Ovary (tissue), 9 donors: ENCODE results near the gene FCRL6. TPM values are rescaled to one million over a fixed set of nuclear protein-coding genes. Genes with fewer than 3 reads are reported as not detected.

Source experiments
- DNase-seq, 5 donors: peaks; one replicate each; pipeline ENCODE4 v3.0.0-alpha.2; 2019 to 2020
- H3K27ac ChIP-seq, 2 donors: fragments of 200-600 bp; one replicate each; pipeline versions ENCODE4 v1.5.1 to v1.8.0; 2019 to 2022
- H3K27me3 ChIP-seq: fragments of 200-600 bp; one replicate; pipeline ENCODE4 v1.8.0; 2022
- H3K36me3 ChIP-seq: fragments of 200-600 bp; sonication (generic); one replicate; pipeline ENCODE4 v1.5.1; 2019
- H3K4me1 ChIP-seq: one replicate; pipeline ENCODE4 v1.8.1; 2013; ENCODE audit warnings: mild to moderate bottlenecking, moderate library complexity; ENCODE audit not compliant: insufficient read depth
- H3K4me3 ChIP-seq: fragments of 200-600 bp; sonication (generic); one replicate; pipeline ENCODE4 v1.5.1; 2017
- H3K9me3 ChIP-seq, 2 donors: fragments of 200-600 bp in 1 of 2; sonication (generic) in 1 of 2; one replicate each; pipeline versions ENCODE4 v1.5.1 to v1.8.1; 2013 to 2019; ENCODE audit warnings: mild to moderate bottlenecking in 1 of 2, moderate library complexity in 1 of 2
- EP300 ChIP-seq: sonication (generic); formaldehyde crosslinking; IDR thresholded peaks from one replicate; pipeline ENCODE4 v1.6.1; 2017; ENCODE audit warnings: antibody characterized with exemption
- POLR2A ChIP-seq: fragments of 450-650 bp; IDR thresholded peaks from one replicate; pipeline ENCODE4 v1.6.1; 2017; ENCODE audit warnings: antibody characterized with exemption, mild to moderate bottlenecking, moderate library complexity
- whole genome bisulfite sequencing, 3 donors: extraction: QIAGEN DNeasy Blood & Tissue Kit in 1 of 3; methylation state at CpG; one replicate each; pipeline versions ENCODE4 v1.1.5 to v1.1.7; 2013 to 2017; 5-methylcytosine and 5-hydroxymethylcytosine counted together
- intact Hi-C, 4 donors: fragments of 100-400 bp; cut with DNase I; formaldehyde crosslinking; loops; one replicate each; pipeline versions ENCODE4 v1.11.0 to v1.15.1; 2022 to 2023
- polyA plus RNA-seq, 2 donors: library from polyadenylated mRNA; stranded (reverse); fragments of 200-250 nt in 1 of 2; fragments of 350-450 nt in 1 of 2; fragmentation: Illumina TruSeq in 1 of 2; extraction: RNeasy Lipid Tissue Mini Kit (QIAGEN cat#74804) in 1 of 2; gene quantifications; one replicate each; pipeline ENCODE4 v1.2.3, GENCODE V29; 2013 to 2014
- total RNA-seq, 7 donors: library from RNA; depleted of rRNA in 2 of 7; stranded (reverse); fragments of >200 nt in 2 of 7; fragmentation: NEBNext Ultra II Directional in 3 of 7; extraction: Animal tissue kit (Norgen Biotek cat#: 25700) in 3 of 7; gene quantifications; one replicate each; pipeline versions ENCODE4 v1.1.0 to v1.2.4, GENCODE V29; 2016 to 2023
- TF ChIP-seq, protein P1 (sequence below), 3 donors: fragments of 450-650 bp in 2 of 3; fragments of 200-600 bp in 1 of 3; IDR thresholded peaks; one replicate each; pipeline versions ENCODE4 v1.5.1 to v1.8.0; 2016 to 2022; ENCODE audit warnings: antibody characterized with exemption in 3 of 3, mild to moderate bottlenecking in 1 of 3
- donor health status: DM: no; HTN: no; CAD: no; lungs with moderate emphysema.
- donor health status: DM: no; HTN: no; CAD: no.
- donor health status: Bipolar disorder and iron deficiency.
- donor health status: DM: yes; HTN: yes; CAD: no.
- donor health status: DM: no; HTN: no; CAD: no.
- donor health status: DM: yes; HTN: yes; CAD: no.

Gene FCRL6
- total and polyA plus RNA-seq, 9 donors: 0.08 to 2.3 (median 0.20) TPM; not detected in 2

DNA sequence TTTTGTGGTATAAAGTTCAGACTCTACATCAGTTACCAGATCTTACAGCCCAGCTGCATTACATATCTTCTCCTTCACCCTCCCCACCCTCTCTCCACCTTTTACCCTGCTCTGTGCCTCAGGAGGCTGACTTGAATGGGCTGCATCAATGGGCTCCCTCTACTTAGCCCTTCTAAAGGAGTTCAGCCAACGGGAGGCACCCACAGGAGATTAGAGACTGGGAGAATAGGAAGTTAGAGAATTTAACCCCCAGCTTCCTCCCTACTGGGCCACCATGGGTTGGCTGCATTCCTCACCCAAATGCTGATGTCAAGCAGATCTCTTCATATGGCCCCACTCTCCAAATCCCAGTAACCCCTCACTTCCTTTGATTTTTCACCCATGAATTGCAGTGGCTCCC, 38.5 kb upstream of the FCRL6 start:
- Histone ChIP-seq H3K9me3 (no peaks in the 10 kb centered on the region), H3K4me3 (no peak overlapping the region), H3K27me3 (no peaks in the 10 kb centered on the region), H3K4me1 (no peaks in the 10 kb centered on the region), H3K36me3 (no peaks in the 10 kb centered on the region), H3K27ac (no peak overlapping the region)
- WGBS, 3 donors: 3 to 13% (median 6%) methylated on average over 1 of the region's 1 CpG
- TF ChIP-seq POLR2A (no peak), EP300 (no peak)
- TF ChIP-seq, protein P1, sequence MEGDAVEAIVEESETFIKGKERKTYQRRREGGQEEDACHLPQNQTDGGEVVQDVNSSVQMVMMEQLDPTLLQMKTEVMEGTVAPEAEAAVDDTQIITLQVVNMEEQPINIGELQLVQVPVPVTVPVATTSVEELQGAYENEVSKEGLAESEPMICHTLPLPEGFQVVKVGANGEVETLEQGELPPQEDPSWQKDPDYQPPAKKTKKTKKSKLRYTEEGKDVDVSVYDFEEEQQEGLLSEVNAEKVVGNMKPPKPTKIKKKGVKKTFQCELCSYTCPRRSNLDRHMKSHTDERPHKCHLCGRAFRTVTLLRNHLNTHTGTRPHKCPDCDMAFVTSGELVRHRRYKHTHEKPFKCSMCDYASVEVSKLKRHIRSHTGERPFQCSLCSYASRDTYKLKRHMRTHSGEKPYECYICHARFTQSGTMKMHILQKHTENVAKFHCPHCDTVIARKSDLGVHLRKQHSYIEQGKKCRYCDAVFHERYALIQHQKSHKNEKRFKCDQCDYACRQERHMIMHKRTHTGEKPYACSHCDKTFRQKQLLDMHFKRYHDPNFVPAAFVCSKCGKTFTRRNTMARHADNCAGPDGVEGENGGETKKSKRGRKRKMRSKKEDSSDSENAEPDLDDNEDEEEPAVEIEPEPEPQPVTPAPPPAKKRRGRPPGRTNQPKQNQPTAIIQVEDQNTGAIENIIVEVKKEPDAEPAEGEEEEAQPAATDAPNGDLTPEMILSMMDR (IDR thresholded peaks at IDR 0.05): no peak
- intact Hi-C loops: no loop called here
- DNase-seq: no peak

DNA sequence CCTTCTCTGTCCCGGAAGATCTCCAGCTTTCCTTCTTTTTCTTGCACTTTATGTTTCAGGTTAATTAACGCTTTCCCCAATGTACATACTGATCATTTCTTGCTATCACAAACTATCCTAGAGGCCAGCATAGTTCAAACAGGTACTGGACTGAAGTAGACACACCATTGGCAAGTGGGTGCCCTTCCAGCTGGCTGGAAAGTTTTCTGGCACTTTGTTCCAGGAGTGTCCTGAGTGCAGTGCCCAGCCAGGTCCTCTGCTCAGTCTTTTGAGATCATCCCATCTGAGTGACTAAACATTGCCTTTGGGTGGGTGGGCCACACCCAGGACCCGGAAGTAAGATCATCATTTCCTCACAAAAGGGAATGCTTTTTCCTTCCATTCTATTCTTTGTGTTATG, 36.4 kb upstream of the FCRL6 start:
- no peaks in the 10 kb centered on the region for H3K9me3 ChIP-seq
- intact Hi-C loops: no loop called here
- no peak overlapping the region for H3K4me3 ChIP-seq
- TF ChIP-seq EP300: no peak
- H3K4me1 ChIP-seq: no peaks in the 10 kb centered on the region
- no peak overlapping the region for H3K27ac ChIP-seq
- whole genome bisulfite sequencing, 3 donors: 82 to 88% (median 82%) methylated on average over 3 of the region's 3 CpGs
- no peak for DNase-seq
- H3K27me3 ChIP-seq: no peaks in the 10 kb centered on the region
- H3K36me3 ChIP-seq: no peaks in the 10 kb centered on the region

DNA sequence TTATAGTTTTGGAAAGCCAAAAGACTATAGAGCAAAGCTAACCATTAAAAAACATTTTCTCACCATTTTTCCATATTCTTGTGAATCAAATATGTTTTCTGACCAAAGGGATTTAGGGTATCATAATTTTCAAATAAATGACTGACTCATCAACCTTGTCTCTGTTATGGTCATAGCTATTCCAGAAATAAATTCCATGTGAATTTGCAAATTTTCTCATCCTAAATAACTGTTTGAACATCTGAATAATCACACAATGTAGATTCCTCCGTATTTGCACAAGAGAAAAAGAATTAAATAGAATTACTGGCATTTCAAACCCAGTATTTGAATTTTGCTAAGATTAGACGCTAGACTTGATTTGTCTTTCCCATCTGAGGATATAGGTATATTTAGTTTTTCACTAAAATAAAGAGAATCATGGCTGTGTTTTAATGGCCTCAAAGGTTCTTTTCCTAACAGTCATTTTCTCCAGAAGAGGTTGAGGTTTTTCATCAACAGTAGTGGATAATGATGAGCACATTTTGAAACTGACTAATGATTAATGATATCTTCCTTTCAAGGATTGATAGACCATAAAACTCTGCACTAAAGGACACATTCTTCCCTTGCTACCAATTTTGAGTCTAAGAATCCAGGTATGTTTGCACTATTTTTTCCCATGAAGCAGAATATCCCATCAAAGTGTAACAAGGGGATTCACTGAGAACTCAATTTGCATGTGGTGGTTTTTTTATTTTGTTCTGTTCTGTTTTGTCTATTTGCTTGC, 30.8 kb upstream of the FCRL6 start:
- Histone ChIP-seq H3K27ac (no peak overlapping the region), H3K4me3 (no peak overlapping the region), H3K9me3 (no peaks in the 10 kb centered on the region), H3K27me3 (no peaks in the 10 kb centered on the region), H3K36me3 (no peaks in the 10 kb centered on the region), H3K4me1 (no peaks in the 10 kb centered on the region)
- intact Hi-C loops: no loop called here
- WGBS, 3 donors: 81 to 86% (median 83%) methylated on average over 2 of the region's 2 CpGs
- DNase-seq: no peak
- TF ChIP-seq EP300 (no peak), POLR2A (no peak)
- TF ChIP-seq, protein P1 (IDR thresholded peaks at IDR 0.05): no peak

DNA sequence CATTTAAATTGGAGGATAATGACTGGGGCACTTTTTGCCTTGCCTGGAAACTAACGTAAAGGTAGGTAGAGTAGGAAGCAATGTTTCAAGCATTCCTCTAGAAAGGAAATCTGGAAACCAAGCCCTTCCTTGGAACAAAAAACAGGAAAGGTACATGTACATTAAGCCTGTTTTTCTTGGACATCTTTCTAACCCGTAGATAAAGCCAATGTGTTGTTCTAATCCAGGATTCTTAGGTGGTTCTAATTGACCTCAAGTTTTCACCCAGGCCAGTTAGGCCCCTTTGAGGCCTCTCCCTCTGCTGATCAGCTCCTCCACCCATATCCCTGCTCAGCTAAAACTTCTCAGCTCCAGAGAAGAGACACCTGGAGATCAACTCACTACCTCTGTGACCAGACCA, 27.7 kb upstream of the FCRL6 start:
- H3K27ac ChIP-seq: no peak overlapping the region
- DNase-seq: no peak
- no peaks in the 10 kb centered on the region for H3K4me1 ChIP-seq
- WGBS, 3 donors: 61 to 66% (median 66%) methylated on average over 2 of the region's 2 CpGs
- no peaks in the 10 kb centered on the region for H3K27me3 ChIP-seq
- no peaks in the 10 kb centered on the region for H3K36me3 ChIP-seq
- intact Hi-C loops: no loop called here
- TF ChIP-seq, protein P1 (IDR thresholded peaks at IDR 0.05): no peak
- TF ChIP-seq POLR2A (no peak), EP300 (no peak)
- no peak overlapping the region for H3K4me3 ChIP-seq
- H3K9me3 ChIP-seq: no peaks in the 10 kb centered on the region

DNA sequence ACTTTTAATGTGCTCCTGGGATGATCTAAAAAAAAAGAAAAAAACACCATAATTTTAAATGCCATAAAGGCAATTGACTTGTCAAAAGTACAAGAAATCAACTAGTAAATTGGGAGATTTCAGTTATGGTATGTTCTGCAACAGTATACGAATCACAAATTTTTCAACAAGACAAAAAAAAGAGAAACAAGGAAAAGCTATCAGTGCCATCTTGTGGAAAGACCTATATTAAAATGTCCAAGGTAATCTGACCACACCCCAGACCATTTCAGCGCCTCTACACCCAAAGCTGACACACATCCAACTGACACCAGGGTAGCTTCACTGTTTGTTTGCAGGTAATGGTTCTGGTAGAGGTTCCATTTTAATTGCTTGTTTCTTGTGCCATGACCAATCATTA, 26.4 kb upstream of the FCRL6 start:
- H3K36me3 ChIP-seq: no peaks in the 10 kb centered on the region
- WGBS, 3 donors: 81 to 86% (median 83%) methylated on average over 2 of the region's 2 CpGs
- no peaks in the 10 kb centered on the region for H3K4me1 ChIP-seq
- intact Hi-C loops: no loop called here
- no peaks in the 10 kb centered on the region for H3K9me3 ChIP-seq
- no peak overlapping the region for H3K27ac ChIP-seq
- H3K27me3 ChIP-seq: no peaks in the 10 kb centered on the region
- TF ChIP-seq POLR2A (no peak), EP300 (no peak)
- TF ChIP-seq, protein P1 (IDR thresholded peaks at IDR 0.05): no peak
- no peak overlapping the region for H3K4me3 ChIP-seq
- DNase-seq: no peak
